Stimulated activated CD8-positive, alpha-beta memory T cell treated with anti-CD3 and anti-CD28 coated beads, Interleukin-4, amount 100 ng/mL, for 48 hours (primary cell): ENCODE measurements around the gene RABEP1.
"Not testable (repeated sequence)": the region's sequence is repeated elsewhere in the genome, so short reads cannot be mapped to it uniquely, and the experiment has no call there.

ENCODE experiments used
- DNase-seq: peaks from one replicate; pipeline ENCODE4 v3.0.0-alpha.2; 2020

RABEP1 gene

GRCh38 chr17:5281814-5282641 is at the start of gene RABEP1:
Gene RABEP1 (plus strand): TSS chr17:5282284. CDS start chr17:5282487, 203 bp downstream.
- peak; percentile 96 for DNase-seq

GRCh38 chr17:5233492-5233891 is 48.6 kb upstream of the RABEP1 start:
- DNase-seq, result not testable (repeated sequence)

GRCh38 chr17:5234645-5235576 is 47.2 kb upstream of the RABEP1 start, which contains the start of gene SCIMP:
Gene SCIMP (minus strand): TSS chr17:5234860. CDS start chr17:5234755, 105 bp downstream.
- DNase-seq, result no peak

- no peak for DNase-seq
Measured at GRCh38 chr17:5236938-5237540, 45.0 kb upstream of the RABEP1 start.

GRCh38 chr17:5237541-5238016 is 44.5 kb upstream of the RABEP1 start:
- DNase-seq, result peak; percentile 78

GRCh38 chr17:5238333-5238732 is 43.8 kb upstream of the RABEP1 start:
- DNase-seq, result no peak

- DNase-seq, result not testable (repeated sequence)
Measured at GRCh38 chr17:5239769-5240168, 42.3 kb upstream of the RABEP1 start.

- no peak for DNase-seq
Measured at GRCh38 chr17:5241861-5242671, 40.0 kb upstream of the RABEP1 start.

GRCh38 chr17:5247621-5248020 is 34.5 kb upstream of the RABEP1 start:
- DNase-seq, result no peak

GRCh38 chr17:5248821-5249479 is 33.1 kb upstream of the RABEP1 start:
- DNase-seq, result no peak

GRCh38 chr17:5249615-5250014 is 32.5 kb upstream of the RABEP1 start:
- peak; percentile 67 for DNase-seq

- no peak for DNase-seq
Measured at GRCh38 chr17:5254414-5254813, 27.7 kb upstream of the RABEP1 start.

GRCh38 chr17:5254903-5255521 is 27.1 kb upstream of the RABEP1 start:
- DNase-seq, result no peak

GRCh38 chr17:5257124-5257523 is 25.0 kb upstream of the RABEP1 start:
- no peak for DNase-seq

- no peak for DNase-seq
Measured at GRCh38 chr17:5260542-5260941, 21.5 kb upstream of the RABEP1 start.

- DNase-seq, result no peak
Measured at GRCh38 chr17:5262416-5262991, 19.6 kb upstream of the RABEP1 start.

- no peak for DNase-seq
Measured at GRCh38 chr17:5263441-5263840, 18.6 kb upstream of the RABEP1 start.

GRCh38 chr17:5264893-5265292 is 17.2 kb upstream of the RABEP1 start:
- no peak for DNase-seq

- no peak for DNase-seq
Measured at GRCh38 chr17:5269241-5269960, 12.7 kb upstream of the RABEP1 start.

- peak; percentile 65 for DNase-seq
Measured at GRCh38 chr17:5272322-5272721, 9.8 kb upstream of the RABEP1 start.
